ENCODE results near the gene CDK6. TPM values are rescaled to one million over a fixed set of nuclear protein-coding genes. Genes with fewer than 3 reads are reported as not detected.

The CDK6 gene
- total and polyA plus RNA-seq, 9 of the 15 experiments (the other 6 are each of a cell fraction or from before 2014, with no cell fraction given): 7.6 to 109 (median 44.4) TPM

DNA sequence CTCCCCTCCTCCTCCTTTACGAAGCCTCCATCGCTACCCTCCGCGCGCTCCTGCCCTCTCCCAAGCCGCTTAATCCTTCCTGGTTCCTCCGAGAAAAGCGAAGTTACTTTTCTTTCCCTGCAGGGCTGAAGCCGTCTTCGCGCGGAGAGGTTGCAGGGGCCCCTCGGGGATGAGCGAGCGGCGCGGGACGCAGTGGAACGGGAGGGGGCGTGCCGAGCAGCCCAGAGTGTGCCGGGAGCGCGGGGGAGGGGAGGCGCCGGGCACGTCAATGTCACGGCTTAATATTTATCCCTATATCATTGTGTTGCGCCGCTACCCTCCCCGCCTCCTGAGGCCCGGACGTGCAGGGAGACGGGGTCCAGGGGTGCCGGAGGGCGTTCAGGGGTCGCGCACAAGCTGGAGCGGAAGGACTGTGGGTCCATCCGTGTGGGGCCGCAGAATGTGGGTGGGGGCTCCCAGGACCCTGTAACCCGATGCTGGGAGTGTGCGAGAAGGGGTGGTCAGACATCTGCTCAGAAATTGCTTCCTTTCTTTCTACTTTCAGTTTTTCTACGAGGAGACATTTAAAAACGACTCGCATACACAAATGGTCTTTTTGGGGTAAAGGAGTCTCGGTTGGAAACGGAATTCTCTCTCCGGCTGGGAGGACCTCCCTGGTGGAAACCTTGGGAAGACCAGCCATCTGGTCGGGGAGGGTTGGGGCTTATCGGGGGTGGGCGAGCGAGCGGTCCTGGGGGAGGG lies 2.4 kb downstream of the CDK6 start:
- in situ Hi-C loops (cut with MboI): no loop called here
- BruUV-seq (replicated peaks): no TSS peak
- POLR2A ChIA-PET: no interaction called here
- peak overlapping the region; percentile 56 for H3K4me3 ChIP-seq
- H4K20me1 ChIP-seq (replicated peaks; ENCODE audit: control insufficient read depth, insufficient read depth, low read length): 0 out of 2 replicates have a peak, but pooled peaks cover 3% of the 10 kb centered on the region
- peaks cover 85% of the 10 kb centered on the region for H3K79me2 ChIP-seq (ENCODE audit: control insufficient read depth, insufficient read depth, low read length)
- peak overlapping the region; percentile 96 for H3K4me2 ChIP-seq (ENCODE audit: insufficient read depth, low read length)
- peaks cover 4% of the 10 kb centered on the region; the same call in 1 of the 2 replicates for H3K9me3 ChIP-seq (replicated peaks; ENCODE audit: control insufficient read depth, insufficient read depth, low read depth, low read length)
- peak; percentile 39 to 69 (median 45) for DNase-seq (ENCODE audit: extremely low read depth in 1 of 4, low spot score in 3 of 4)
- peak overlapping the region; percentile 10; the same call in 1 of the 2 replicates for H2AFZ ChIP-seq (ENCODE audit: low read depth, low read length)
- H3K36me3 ChIP-seq (ENCODE audit: control insufficient read depth, insufficient read depth, low read length): peaks cover 50% of the 10 kb centered on the region
- WGBS (ENCODE audit: insufficient coverage, low coverage, missing lambda C conversion rate): 70% methylated on average over 33 of the region's 54 CpGs
- peak; percentile 16 for ATAC-seq
- H3K9ac ChIP-seq (ENCODE audit: insufficient read depth in 1 of 2, low read depth in 2 of 2, low read length in 2 of 2): peak overlapping the region; percentile 93 to 97; a peak in 3 of 4 replicates
- peaks cover 0 to 31% of the 10 kb centered on the region in 2 experiments; a peak in 3 of 5 replicates for H3K4me1 ChIP-seq (replicated peaks in 1 of 2; ENCODE audit: control insufficient read depth in 2 of 2, insufficient read depth in 2 of 2, low read length in 2 of 2)
- no peaks in the 10 kb centered on the region for H3K9me1 ChIP-seq (ENCODE audit: control insufficient read depth, insufficient read depth, low read length)
- no peak for FAIRE-seq
- peak overlapping the region; percentile 90 for H3K27ac ChIP-seq (ENCODE audit: extremely low read depth, low read depth, low read length)
- CTCF ChIA-PET (ENCODE audit: low intra/inter-chr PET ratio): interaction anchor here (0.7 kb wide), 1 partner anchor 214 kb away, joined by 4 read pairs; no protein-coding TSS in a partner anchor
- intact Hi-C loops (cut with micrococcal nuclease): loop anchor here (1.0 to 2.0 kb wide), 2 partner anchors 143 to 213 kb away; no protein-coding TSS in a partner anchor
- no peaks in the 10 kb centered on the region for H3K27me3 ChIP-seq (ENCODE audit: control insufficient read depth in 2 of 2, insufficient read depth in 2 of 2, low read length in 2 of 2)
- TF ChIP-seq CEBPG (CRISPR knock-in tag; IDR thresholded peaks at IDR 0.05): no peak
- no peak for TF ChIP-seq CEBPG (tag; conservative IDR thresholded peaks at IDR 0.05 in 1 of 2, IDR thresholded peaks at IDR 0.05 in 1 of 2)
- TF ChIP-seq, protein P1, sequence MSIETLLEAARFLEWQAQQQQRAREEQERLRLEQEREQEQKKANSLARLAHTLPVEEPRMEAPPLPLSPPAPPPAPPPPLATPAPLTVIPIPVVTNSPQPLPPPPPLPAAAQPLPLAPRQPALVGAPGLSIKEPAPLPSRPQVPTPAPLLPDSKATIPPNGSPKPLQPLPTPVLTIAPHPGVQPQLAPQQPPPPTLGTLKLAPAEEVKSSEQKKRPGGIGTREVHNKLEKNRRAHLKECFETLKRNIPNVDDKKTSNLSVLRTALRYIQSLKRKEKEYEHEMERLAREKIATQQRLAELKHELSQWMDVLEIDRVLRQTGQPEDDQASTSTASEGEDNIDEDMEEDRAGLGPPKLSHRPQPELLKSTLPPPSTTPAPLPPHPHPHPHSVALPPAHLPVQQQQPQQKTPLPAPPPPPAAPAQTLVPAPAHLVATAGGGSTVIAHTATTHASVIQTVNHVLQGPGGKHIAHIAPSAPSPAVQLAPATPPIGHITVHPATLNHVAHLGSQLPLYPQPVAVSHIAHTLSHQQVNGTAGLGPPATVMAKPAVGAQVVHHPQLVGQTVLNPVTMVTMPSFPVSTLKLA (conservative IDR thresholded peaks at IDR 0.05): peak; percentile 17 to 40; a peak in 1 of 4 replicates
- peak; percentile 34; the same call in 1 of the 2 replicates for TF ChIP-seq ZNF263 (CRISPR knock-in tag; IDR thresholded peaks at IDR 0.05; ENCODE audit: borderline replicate concordance)
- TF ChIP-seq L3MBTL2 (IDR thresholded peaks at IDR 0.05): peak; percentile 24; the same call in 1 of the 2 replicates
- peak; percentile 27 to 30; a peak in 2 of 4 replicates for TF ChIP-seq NRF1 (conservative IDR thresholded peaks at IDR 0.05 in 1 of 2, IDR thresholded peaks at IDR 0.05 in 1 of 2)
- peak; percentile 54 for TF ChIP-seq EGR1 (conservative IDR thresholded peaks at IDR 0.05)
- TF ChIP-seq, protein P2, sequence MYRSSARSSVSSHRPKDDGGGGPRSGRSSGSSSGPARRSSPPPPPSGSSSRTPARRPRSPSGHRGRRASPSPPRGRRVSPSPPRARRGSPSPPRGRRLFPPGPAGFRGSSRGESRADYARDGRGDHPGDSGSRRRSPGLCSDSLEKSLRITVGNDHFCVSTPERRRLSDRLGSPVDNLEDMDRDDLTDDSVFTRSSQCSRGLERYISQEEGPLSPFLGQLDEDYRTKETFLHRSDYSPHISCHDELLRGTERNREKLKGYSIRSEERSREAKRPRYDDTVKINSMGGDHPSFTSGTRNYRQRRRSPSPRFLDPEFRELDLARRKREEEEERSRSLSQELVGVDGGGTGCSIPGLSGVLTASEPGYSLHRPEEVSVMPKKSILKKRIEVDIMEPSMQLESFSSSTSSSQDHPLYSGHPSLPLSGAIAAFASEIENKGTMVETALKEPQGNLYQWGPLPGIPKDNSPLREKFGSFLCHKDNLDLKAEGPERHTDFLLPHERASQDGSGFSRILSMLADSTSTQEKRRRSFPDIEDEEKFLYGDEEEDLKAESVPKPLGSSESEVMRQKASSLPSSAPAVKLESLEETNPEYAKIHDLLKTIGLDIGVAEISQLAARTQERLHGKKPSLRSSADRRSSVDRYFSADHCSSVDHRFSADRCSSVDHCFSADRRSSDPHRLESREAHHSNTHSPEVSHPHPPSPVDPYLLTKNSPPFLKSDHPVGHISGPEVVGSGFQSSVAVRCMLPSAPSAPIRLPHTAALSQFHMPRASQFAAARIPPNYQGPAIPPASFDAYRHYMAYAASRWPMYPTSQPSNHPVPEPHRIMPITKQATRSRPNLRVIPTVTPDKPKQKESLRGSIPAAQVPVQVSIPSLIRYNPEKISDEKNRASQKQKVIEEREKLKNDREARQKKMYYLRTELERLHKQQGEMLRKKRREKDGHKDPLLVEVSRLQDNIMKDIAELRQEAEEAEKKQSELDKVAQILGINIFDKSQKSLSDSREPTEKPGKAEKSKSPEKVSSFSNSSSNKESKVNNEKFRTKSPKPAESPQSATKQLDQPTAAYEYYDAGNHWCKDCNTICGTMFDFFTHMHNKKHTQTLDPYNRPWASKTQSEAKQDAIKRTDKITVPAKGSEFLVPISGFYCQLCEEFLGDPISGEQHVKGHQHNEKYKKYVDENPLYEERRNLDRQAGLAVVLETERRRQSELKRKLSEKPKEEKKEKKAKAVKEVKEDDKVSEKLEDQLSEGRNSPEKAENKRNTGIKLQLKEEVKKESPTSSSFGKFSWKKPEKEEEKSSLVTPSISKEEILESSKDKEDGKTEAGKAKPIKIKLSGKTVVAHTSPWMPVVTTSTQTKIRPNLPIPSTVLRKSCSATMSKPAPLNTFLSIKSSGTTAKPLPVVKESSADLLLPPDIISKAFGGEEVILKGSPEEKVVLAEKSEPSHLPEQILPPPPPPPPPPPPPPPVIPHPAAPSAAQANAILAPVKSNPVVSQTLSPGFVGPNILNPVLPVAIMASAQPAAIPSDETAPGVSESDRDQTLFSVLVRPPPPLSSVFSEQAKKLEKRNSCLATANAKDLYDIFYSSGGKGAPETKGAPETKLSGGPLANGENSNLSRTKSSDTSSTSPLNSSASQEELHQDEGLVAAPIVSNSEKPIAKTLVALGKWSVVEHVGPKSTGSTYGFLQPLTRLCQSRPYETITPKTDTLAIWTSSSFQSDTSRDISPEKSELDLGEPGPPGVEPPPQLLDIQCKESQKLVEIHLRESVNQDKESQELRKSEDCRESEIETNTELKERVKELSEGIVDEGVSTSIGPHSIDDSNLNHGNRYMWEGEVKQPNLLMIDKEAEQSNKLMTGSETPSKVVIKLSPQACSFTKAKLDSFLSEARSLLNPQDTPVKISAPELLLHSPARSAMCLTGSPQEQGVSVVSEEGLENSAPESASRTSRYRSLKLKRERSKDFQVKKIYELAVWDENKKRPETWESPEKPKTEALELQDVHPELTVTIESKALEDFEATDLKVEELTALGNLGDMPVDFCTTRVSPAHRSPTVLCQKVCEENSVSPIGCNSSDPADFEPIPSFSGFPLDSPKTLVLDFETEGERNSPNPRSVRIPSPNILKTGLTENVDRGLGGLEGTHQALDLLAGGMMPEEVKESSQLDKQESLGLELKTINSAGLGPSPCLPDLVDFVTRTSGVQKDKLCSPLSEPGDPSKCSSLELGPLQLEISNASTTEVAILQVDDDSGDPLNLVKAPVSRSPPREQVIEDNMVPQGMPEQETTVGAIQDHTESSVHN (IDR thresholded peaks at IDR 0.05; ENCODE audit: borderline replicate concordance in 1 of 2, low read depth in 1 of 2): no peak
- no peak for TF ChIP-seq TARDBP (IDR thresholded peaks at IDR 0.05)
- peak; percentile 55 for TF ChIP-seq CXXC5 (CRISPR knock-in tag; IDR thresholded peaks at IDR 0.05)
- TF ChIP-seq MAZ (CRISPR knock-in tag; conservative IDR thresholded peaks at IDR 0.05 in 1 of 2, IDR thresholded peaks at IDR 0.05 in 1 of 2): peak in 1 of 2 experiments; percentile 27; a peak in 1 of 4 replicates

Measured in K562 (cell line).